GM23338 (cell line): ENCODE measurements around the gene DNAJC8. TPM values are rescaled to one million over a fixed set of nuclear protein-coding genes. Genes with fewer than 3 reads are reported as not detected.

Source experiments
- ATAC-seq: fragments of 200-7000 bp; cut with Tn5 transposase; 3 replicates; pipeline ENCODE4 v1.9.1; 2020
- DNase-seq: peaks from one replicate; pipeline ENCODE4 v3.0.0-alpha.2; 2015; ENCODE audit warnings: low spot score
- H2AFZ ChIP-seq: fragments of 200-600 bp; sonication (generic); 2 replicates; pipeline ENCODE4 v1.8.0; 2016; ENCODE audit warnings: antibody characterized with exemption, mild to moderate bottlenecking, moderate library complexity
- H3F3A ChIP-seq: fragments of 200-600 bp; sonication (generic); replicated peaks from 2 replicates; pipeline ENCODE4 v1.8.0; 2017; ENCODE audit warnings: antibody characterized with exemption, mixed run types, low read depth
- H3K27ac ChIP-seq: fragments of 200-600 bp; sonication (generic); 2 replicates; pipeline ENCODE4 v1.6.1; 2016; ENCODE audit warnings: low read depth
- H3K27me3 ChIP-seq: fragments of 200-600 bp; sonication (generic); 2 replicates; pipeline ENCODE4 v1.8.0; 2016; ENCODE audit warnings: mild to moderate bottlenecking, mixed run types, moderate library complexity; ENCODE audit not compliant: insufficient read depth
- H3K36me3 ChIP-seq: fragments of 200-600 bp; sonication (generic); 2 replicates; pipeline ENCODE4 v1.8.0; 2016; ENCODE audit warnings: mild to moderate bottlenecking; ENCODE audit not compliant: insufficient read depth
- H3K4me1 ChIP-seq: fragments of 200-600 bp; sonication (generic); 2 replicates; pipeline ENCODE4 v1.8.0; 2016; ENCODE audit warnings: mild to moderate bottlenecking, moderate library complexity; ENCODE audit not compliant: insufficient read depth
- H3K4me2 ChIP-seq: fragments of 200-600 bp; sonication (generic); 2 replicates; pipeline ENCODE4 v1.7.1; 2017; ENCODE audit warnings: mixed run types
- H3K4me3 ChIP-seq: fragments of 200-600 bp; sonication (generic); 2 replicates; pipeline ENCODE4 v1.6.1; 2016; ENCODE audit warnings: mixed run types
- H3K79me2 ChIP-seq: fragments of 200-600 bp; sonication (generic); replicated peaks from 2 replicates; pipeline ENCODE4 v1.8.0; 2017; ENCODE audit warnings: mild to moderate bottlenecking; ENCODE audit not compliant: insufficient read depth
- H3K9me2 ChIP-seq: fragments of 200-600 bp; sonication (generic); 2 replicates; pipeline ENCODE4 v1.8.0; 2017; ENCODE audit not compliant: insufficient read depth
- H4K20me1 ChIP-seq: fragments of 200-600 bp; sonication (generic); replicated peaks from 2 replicates; pipeline ENCODE4 v1.8.0; 2017; ENCODE audit warnings: mild to moderate bottlenecking; ENCODE audit not compliant: insufficient read depth
- H3K27ac Mint-ChIP-seq: 2 replicates; pipeline ENCODE4 v1.8.0; 2020; ENCODE audit warnings: inconsistent platforms, mild to moderate bottlenecking, moderate library complexity, mixed read lengths
- H3K27me3 Mint-ChIP-seq: 3 replicates; pipeline ENCODE4 v1.8.0; 2022; ENCODE audit warnings: low read depth, mild to moderate bottlenecking, moderate library complexity, mixed read lengths, inconsistent platforms; ENCODE audit not compliant: insufficient read depth, poor library complexity
- H3K36me3 Mint-ChIP-seq: 3 replicates; pipeline ENCODE4 v1.8.0; 2021; ENCODE audit warnings: low read depth, mild to moderate bottlenecking, inconsistent platforms, moderate library complexity, mixed read lengths
- H3K4me1 Mint-ChIP-seq: 3 replicates; pipeline ENCODE4 v1.8.0; 2020; ENCODE audit warnings: mild to moderate bottlenecking, inconsistent platforms, mixed read lengths
- H3K4me3 Mint-ChIP-seq: 3 replicates; pipeline ENCODE4 v1.8.0; 2021; ENCODE audit warnings: moderate library complexity, mild to moderate bottlenecking, inconsistent platforms, mixed read lengths
- H3K9me3 Mint-ChIP-seq: 3 replicates; pipeline ENCODE4 v1.8.0; 2020; ENCODE audit warnings: moderate library complexity, mild to moderate bottlenecking, inconsistent platforms, mixed read lengths
- CREB1 ChIP-seq: fragments of 250-450 bp; sonication (Bioruptor Pico); IDR thresholded peaks from 2 replicates; pipeline ENCODE4 v1.5.0; 2020; ENCODE audit warnings: low read depth, mild to moderate bottlenecking, moderate library complexity
- CTCF ChIP-seq, 2 experiments: fragments of 200-600 bp in 1 of 2; sonication (generic) in 1 of 2; conservative IDR thresholded peaks; 2 replicates each; pipeline versions ENCODE4 v1.5.1 to v1.6.1; 2016 to 2017; ENCODE audit warnings: antibody characterized with exemption in 2 of 2, low read depth in 2 of 2, mild to moderate bottlenecking in 2 of 2, moderate library complexity in 1 of 2
- ETS1 ChIP-seq: IDR thresholded peaks from 2 replicates; pipeline ENCODE4 v1.6.1; 2016; ENCODE audit warnings: antibody characterized with exemption
- EZH2 ChIP-seq: fragments of 200-600 bp; sonication (generic); IDR thresholded peaks from one replicate; pipeline ENCODE4 v1.8.0; 2017; ENCODE audit warnings: antibody characterized with exemption, mild to moderate bottlenecking, low read depth; ENCODE audit not compliant: unreplicated experiment
- EZH2phosphoT487 ChIP-seq: fragments of 200-600 bp; sonication (generic); IDR thresholded peaks from one replicate; pipeline ENCODE4 v1.8.1; 2018; ENCODE audit warnings: antibody characterized with exemption; ENCODE audit not compliant: unreplicated experiment
- JUNB ChIP-seq: IDR thresholded peaks from one replicate; pipeline ENCODE4 v1.6.1; 2016; ENCODE audit warnings: antibody characterized with exemption; ENCODE audit not compliant: unreplicated experiment
- NANOG ChIP-seq: IDR thresholded peaks from 2 replicates; pipeline ENCODE4 v1.6.1; 2016; ENCODE audit warnings: antibody characterized with exemption, borderline replicate concordance
- POLR2AphosphoS5 ChIP-seq: IDR thresholded peaks from 2 replicates; pipeline ENCODE4 v1.6.1; 2016; ENCODE audit warnings: antibody characterized with exemption, low read depth
- REST ChIP-seq: IDR thresholded peaks from one replicate; pipeline ENCODE4 v1.6.1; 2018; ENCODE audit warnings: antibody characterized with exemption; ENCODE audit not compliant: unreplicated experiment
- STAT1 ChIP-seq: IDR thresholded peaks from one replicate; pipeline ENCODE4 v1.6.1; 2016; ENCODE audit warnings: antibody characterized with exemption; ENCODE audit not compliant: unreplicated experiment
- ZNF114 ChIP-seq: fragments of 250-450 bp; sonication (Bioruptor Pico); IDR thresholded peaks from 2 replicates; pipeline ENCODE4 v1.5.0; 2020; ENCODE audit warnings: mild to moderate bottlenecking, moderate library complexity
- ZNF462 ChIP-seq: fragments of 250-450 bp; sonication (Bioruptor Pico); IDR thresholded peaks from 2 replicates; pipeline ENCODE4 v1.5.0; 2020; ENCODE audit warnings: mild to moderate bottlenecking, moderate library complexity
- long read RNA-seq: library from polyadenylated mRNA; unstranded; transcript quantifications from one replicate; pipeline ENCODE4 v2.0.0, GENCODE V29; 2020; ENCODE audit not compliant: unreplicated experiment
- polyA plus RNA-seq: library from polyadenylated mRNA; unstranded; fragments of >200 nt; fragmentation: Nextera tagmentation; extraction: Ambion mirVana; gene quantifications from 2 replicates; pipeline ENCODE4 v1.2.1, GENCODE V29; 2016
- total RNA-seq: library from RNA; depleted of rRNA; stranded (reverse); fragments of >200 nt; shearing (Covaris generic); gene quantifications from 2 replicates; pipeline ENCODE4 v1.2.3, GENCODE V29; 2014; rRNA removed

DNAJC8 gene
- total RNA-seq (67.3 and 71.0 TPM in 2 replicates), polyA plus RNA-seq (208 and 210 TPM in 2 replicates)
- long read RNA-seq, transcript DNAJC8-205 (10 exons, 1,600 nt), result minor isoform, 5 of 144 reads
- long read RNA-seq, transcript DNAJC8-201 (9 exons, 1,759 nt), result major isoform, 104 of 144 reads
- long read RNA-seq, partial matches to known transcripts, result 21 of 144 reads
- long read RNA-seq, other reads (novel, unspliced or antisense), result 13 of 144 reads

GRCh38 chr1:28232558-28233263, at the start of gene DNAJC8:
Gene DNAJC8 (minus strand): TSS chr1:28233029. CDS start chr1:28232998, 31 bp downstream.
- peak within 1 kb of the TSS; percentile 99 for H3K4me2 ChIP-seq
- H3K36me3 ChIP-seq, result peaks cover 18% of the 10 kb centered on the region
- Mint-ChIP-seq H3K9me3 (peaks cover 3% of the 10 kb centered on the region; the same call in 1 of the 3 replicates), H3K27ac (peak within 1 kb of the TSS; percentile 99), H3K27me3 (peaks cover 10% of the 10 kb centered on the region), H3K4me1 (peaks cover 4% of the 10 kb centered on the region; the same call in 2 of the 3 replicates), H3K36me3 (peaks cover 19% of the 10 kb centered on the region), H3K4me3 (peak within 1 kb of the TSS; percentile 99)
- TF ChIP-seq ETS1 (peak; percentile 14; the same call in 1 of the 2 replicates), JUNB (no peak), NANOG (no peak), ZNF114 (no peak), CTCF (conservative IDR thresholded peaks at IDR 0.05; ENCODE audit: low read depth in 2 of 2) (no peak), REST (no peak), EZH2phosphoT487 (no peak), EZH2 (no peak), POLR2AphosphoS5 (peak; percentile 87), STAT1 (no peak), ZNF462 (CRISPR knock-in tag) (no peak), CREB1 (peak; percentile 61)
- DNase-seq (peak; percentile 99), ATAC-seq (peak; percentile 62)
- H3K79me2 ChIP-seq, result peaks cover 53% of the 10 kb centered on the region
- H3K4me1 ChIP-seq, result peaks cover 20% of the 10 kb centered on the region
- peaks cover 25% of the 10 kb centered on the region for H4K20me1 ChIP-seq
- H3K9me2 ChIP-seq, result no peaks in the 10 kb centered on the region
- no peaks in the 10 kb centered on the region for H3K27me3 ChIP-seq
- H3F3A ChIP-seq, result peaks cover 7% of the 10 kb centered on the region; the same call in 1 of the 2 replicates
- H2AFZ ChIP-seq, result peak within 1 kb of the TSS; percentile 75
- peak within 1 kb of the TSS; percentile 30; the same call in 1 of the 2 replicates for H3K27ac ChIP-seq
- peak within 1 kb of the TSS; percentile 99 for H3K4me3 ChIP-seq
